Suprapubic skin (tissue), 4 donors: ENCODE results near the gene HMCES. TPM values are rescaled to one million over a fixed set of nuclear protein-coding genes. Genes with fewer than 3 reads are reported as not detected.

Experiments used
- DNase-seq, 2 donors: peaks; one replicate each; pipeline ENCODE4 v3.0.0-alpha.2; 2019; ENCODE audit warnings: low spot score in 2 of 2
- H3K27ac ChIP-seq: fragments of 200-600 bp; sonication (generic); one replicate; pipeline ENCODE4 v1.5.1; 2019
- H3K27me3 ChIP-seq: fragments of 200-600 bp; sonication (generic); one replicate; pipeline ENCODE4 v1.5.1; 2019
- H3K36me3 ChIP-seq: fragments of 200-600 bp; sonication (generic); one replicate; pipeline ENCODE4 v1.5.1; 2019
- H3K4me1 ChIP-seq: fragments of 200-600 bp; sonication (generic); one replicate; pipeline ENCODE4 v1.5.1; 2019
- H3K4me3 ChIP-seq: fragments of 200-600 bp; sonication (generic); one replicate; pipeline ENCODE4 v1.5.1; 2019; ENCODE audit warnings: mild to moderate bottlenecking
- H3K9me3 ChIP-seq: fragments of 200-600 bp; sonication (generic); one replicate; pipeline ENCODE4 v1.5.1; 2019
- EP300 ChIP-seq: sonication (generic); formaldehyde crosslinking; IDR thresholded peaks from one replicate; pipeline ENCODE4 v1.6.1; 2017; ENCODE audit warnings: antibody characterized with exemption
- POLR2A ChIP-seq, 2 donors: fragments of 450-650 bp; IDR thresholded peaks; one replicate each; pipeline ENCODE4 v1.6.1; 2017; ENCODE audit warnings: antibody characterized with exemption in 2 of 2, mild to moderate bottlenecking in 2 of 2, moderate library complexity in 2 of 2
- POLR2AphosphoS5 ChIP-seq, 3 donors: sonication (generic); formaldehyde crosslinking; IDR thresholded peaks; one replicate each; pipeline ENCODE4 v1.6.1; 2017; ENCODE audit warnings: antibody characterized with exemption in 3 of 3
- WGBS: methylation state at CpG from one replicate; pipeline ENCODE4 v1.1.5; 2018; 5-methylcytosine and 5-hydroxymethylcytosine counted together
- total RNA-seq, 4 donors: library from RNA; depleted of rRNA; stranded (reverse); fragments of >200 nt; gene quantifications; one replicate each; pipeline ENCODE4 v1.1.0, GENCODE V29; 2016
- TF ChIP-seq, protein P1 (sequence below), 2 donors: fragments of 200-600 bp in 1 of 2; fragments of 450-650 bp in 1 of 2; sonication (generic) in 1 of 2; IDR thresholded peaks; one replicate each; pipeline ENCODE4 v1.5.1; 2016 to 2019; ENCODE audit warnings: antibody characterized with exemption in 2 of 2, mild to moderate bottlenecking in 1 of 2, moderate library complexity in 1 of 2

The HMCES gene
- total RNA-seq, 4 donors from 2014 or later: 25.1 to 34.5 (median 32.7) TPM

DNA sequence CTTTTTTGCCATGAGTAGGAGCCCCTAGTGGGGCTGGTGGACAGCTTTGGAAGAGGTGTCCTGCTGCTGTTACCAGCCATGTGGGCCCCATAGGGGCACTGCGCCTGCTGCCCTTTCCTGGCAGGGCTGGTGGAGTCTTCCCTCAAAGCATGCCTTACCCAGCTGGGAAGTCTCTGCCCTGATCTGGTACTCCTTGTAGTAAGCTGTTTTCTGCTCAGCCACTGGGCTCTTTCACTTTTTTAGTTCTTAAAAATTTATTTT lies 26.2 kb downstream of the HMCES start:
- DNase-seq: peak in 1 of 2 donors; percentile 22
- TF ChIP-seq, protein P1, sequence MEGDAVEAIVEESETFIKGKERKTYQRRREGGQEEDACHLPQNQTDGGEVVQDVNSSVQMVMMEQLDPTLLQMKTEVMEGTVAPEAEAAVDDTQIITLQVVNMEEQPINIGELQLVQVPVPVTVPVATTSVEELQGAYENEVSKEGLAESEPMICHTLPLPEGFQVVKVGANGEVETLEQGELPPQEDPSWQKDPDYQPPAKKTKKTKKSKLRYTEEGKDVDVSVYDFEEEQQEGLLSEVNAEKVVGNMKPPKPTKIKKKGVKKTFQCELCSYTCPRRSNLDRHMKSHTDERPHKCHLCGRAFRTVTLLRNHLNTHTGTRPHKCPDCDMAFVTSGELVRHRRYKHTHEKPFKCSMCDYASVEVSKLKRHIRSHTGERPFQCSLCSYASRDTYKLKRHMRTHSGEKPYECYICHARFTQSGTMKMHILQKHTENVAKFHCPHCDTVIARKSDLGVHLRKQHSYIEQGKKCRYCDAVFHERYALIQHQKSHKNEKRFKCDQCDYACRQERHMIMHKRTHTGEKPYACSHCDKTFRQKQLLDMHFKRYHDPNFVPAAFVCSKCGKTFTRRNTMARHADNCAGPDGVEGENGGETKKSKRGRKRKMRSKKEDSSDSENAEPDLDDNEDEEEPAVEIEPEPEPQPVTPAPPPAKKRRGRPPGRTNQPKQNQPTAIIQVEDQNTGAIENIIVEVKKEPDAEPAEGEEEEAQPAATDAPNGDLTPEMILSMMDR (IDR thresholded peaks at IDR 0.05): no peak
- TF ChIP-seq POLR2A (IDR thresholded peaks at IDR 0.05): no peak
- no peak for TF ChIP-seq POLR2AphosphoS5 (IDR thresholded peaks at IDR 0.05)
- no peak for TF ChIP-seq EP300

DNA sequence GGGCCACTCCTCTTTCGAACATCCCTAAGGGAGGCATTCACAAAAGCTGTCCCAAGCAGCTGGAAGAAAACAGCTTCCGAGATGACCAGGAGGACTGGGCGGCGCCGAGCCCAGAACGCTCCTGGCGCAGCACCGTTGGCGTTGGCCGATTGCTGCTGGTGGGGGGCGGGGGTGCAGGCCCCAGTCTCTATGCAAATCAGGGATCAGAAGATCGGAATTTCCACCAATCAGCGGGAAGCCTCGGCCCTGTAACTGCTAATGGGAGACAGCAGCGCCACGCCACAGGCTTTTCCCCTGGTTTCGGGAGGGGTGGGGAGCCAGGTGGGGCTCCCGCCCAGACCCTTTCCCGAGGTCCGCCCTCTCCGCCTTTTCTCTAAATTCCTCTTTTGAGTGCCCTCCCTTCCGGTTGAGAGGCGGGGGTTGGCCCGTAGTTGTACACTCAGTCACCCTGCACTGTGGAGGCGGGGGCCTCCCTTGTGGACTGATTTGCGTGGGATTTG lies 27.0 kb downstream of the HMCES start:
- DNase-seq: peak in 1 of 2 donors; percentile 85
- Histone ChIP-seq H3K27ac (no peak overlapping the region), H3K4me3 (peak overlapping the region; percentile 23), H3K4me1 (peaks cover 9% of the 10 kb centered on the region), H3K36me3 (peaks cover 37% of the 10 kb centered on the region), H3K9me3 (no peaks in the 10 kb centered on the region), H3K27me3 (no peaks in the 10 kb centered on the region)
- no peak for TF ChIP-seq EP300
- TF ChIP-seq, protein P1 (IDR thresholded peaks at IDR 0.05): no peak
- no peak for TF ChIP-seq POLR2AphosphoS5 (IDR thresholded peaks at IDR 0.05)
- no peak for TF ChIP-seq POLR2A (IDR thresholded peaks at IDR 0.05)
- 48% methylated on average over 22 of the region's 26 CpGs for WGBS

More for the DNA sequence above, 26.2 kb downstream of the HMCES start:
- no peaks in the 10 kb centered on the region for H3K9me3 ChIP-seq
- peaks cover 2% of the 10 kb centered on the region for H3K4me1 ChIP-seq
- 88% methylated on average over 1 of the region's 1 CpG for WGBS
- peaks cover 43% of the 10 kb centered on the region for H3K36me3 ChIP-seq
- H3K27me3 ChIP-seq: no peaks in the 10 kb centered on the region
- H3K4me3 ChIP-seq: no peak overlapping the region
- no peak overlapping the region for H3K27ac ChIP-seq

DNA sequence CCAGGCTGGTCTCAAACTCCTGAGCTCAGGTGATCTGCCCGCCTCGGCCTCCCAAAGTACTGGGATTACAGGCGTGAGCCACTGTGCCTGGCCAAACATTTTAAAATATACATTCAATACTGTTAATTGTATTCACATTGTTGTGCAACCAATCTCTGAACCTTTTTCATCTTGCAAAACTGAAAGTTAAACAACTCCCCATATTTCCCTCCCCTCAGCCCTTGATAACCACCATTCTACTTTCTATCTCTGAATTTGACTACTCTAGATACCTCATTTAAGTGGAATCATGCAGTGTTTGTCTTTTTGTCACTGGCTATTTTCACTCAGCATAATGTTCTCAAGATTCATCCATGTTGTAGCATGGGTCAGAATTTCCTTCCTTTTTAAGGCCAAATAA lies 30.0 kb downstream of the HMCES start:
- no peaks in the 10 kb centered on the region for H3K27me3 ChIP-seq
- no peak overlapping the region for H3K27ac ChIP-seq
- 94% methylated on average over 3 of the region's 3 CpGs for WGBS
- peaks cover 22% of the 10 kb centered on the region for H3K4me1 ChIP-seq
- no peak overlapping the region for H3K4me3 ChIP-seq
- DNase-seq: no peak
- no peaks in the 10 kb centered on the region for H3K9me3 ChIP-seq
- TF ChIP-seq, protein P1 (IDR thresholded peaks at IDR 0.05): no peak
- TF ChIP-seq POLR2A (IDR thresholded peaks at IDR 0.05) (no peak), EP300 (no peak), POLR2AphosphoS5 (IDR thresholded peaks at IDR 0.05) (no peak)
- peaks cover 13% of the 10 kb centered on the region for H3K36me3 ChIP-seq

DNA sequence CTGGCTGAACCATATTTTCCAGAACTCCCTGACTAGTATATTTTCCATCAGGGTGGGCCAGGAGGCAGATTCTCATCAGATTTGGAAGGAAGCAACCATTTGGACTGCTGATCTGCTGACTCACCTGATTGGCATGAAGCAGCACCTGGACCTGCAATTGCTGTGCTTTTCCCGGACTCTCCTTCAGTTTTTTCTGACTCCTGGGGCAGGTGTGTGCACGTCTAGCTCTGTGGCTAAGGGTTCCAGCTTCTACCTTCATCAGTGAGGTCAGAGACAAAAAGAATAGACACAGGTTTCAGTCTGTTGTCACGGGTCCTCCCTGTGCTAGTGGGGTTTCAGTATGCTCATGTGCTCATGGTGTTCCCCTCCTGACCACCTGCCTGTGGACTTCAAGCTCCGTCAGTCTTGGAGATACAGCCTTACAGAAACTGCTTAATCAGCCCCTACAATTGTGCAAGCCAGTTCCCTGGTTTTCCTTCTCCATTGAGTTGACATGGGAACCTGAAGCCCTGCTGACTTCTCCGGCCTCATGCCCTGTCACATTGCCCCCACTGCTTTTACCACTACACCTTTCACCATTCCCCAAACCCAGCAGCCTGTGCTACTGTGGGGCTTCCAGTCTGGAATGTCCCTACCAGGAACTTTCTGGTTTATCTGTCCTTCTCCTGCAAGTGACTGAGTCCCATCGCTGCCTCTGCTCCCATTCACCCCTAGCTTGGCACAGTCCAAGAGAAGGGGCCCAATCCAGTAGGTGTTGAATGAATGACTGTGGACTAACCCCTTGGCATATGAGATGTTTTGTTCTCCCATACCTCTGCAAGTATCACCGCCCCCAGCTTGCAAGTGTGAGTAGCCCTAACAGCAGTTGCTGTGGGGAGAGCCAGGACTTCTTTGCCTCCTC lies 31.7 kb downstream of the HMCES start:
- Histone ChIP-seq H3K27me3 (no peaks in the 10 kb centered on the region), H3K27ac (peak overlapping the region; percentile 59), H3K36me3 (no peaks in the 10 kb centered on the region), H3K9me3 (no peaks in the 10 kb centered on the region), H3K4me3 (no peak overlapping the region), H3K4me1 (peaks cover 32% of the 10 kb centered on the region)
- WGBS: 61% methylated on average over 7 of the region's 7 CpGs
- peak in 1 of 2 donors; percentile 52 for DNase-seq
- TF ChIP-seq POLR2A (IDR thresholded peaks at IDR 0.05) (no peak), POLR2AphosphoS5 (IDR thresholded peaks at IDR 0.05) (no peak), EP300 (no peak)
- TF ChIP-seq, protein P1 (IDR thresholded peaks at IDR 0.05): no peak

DNA sequence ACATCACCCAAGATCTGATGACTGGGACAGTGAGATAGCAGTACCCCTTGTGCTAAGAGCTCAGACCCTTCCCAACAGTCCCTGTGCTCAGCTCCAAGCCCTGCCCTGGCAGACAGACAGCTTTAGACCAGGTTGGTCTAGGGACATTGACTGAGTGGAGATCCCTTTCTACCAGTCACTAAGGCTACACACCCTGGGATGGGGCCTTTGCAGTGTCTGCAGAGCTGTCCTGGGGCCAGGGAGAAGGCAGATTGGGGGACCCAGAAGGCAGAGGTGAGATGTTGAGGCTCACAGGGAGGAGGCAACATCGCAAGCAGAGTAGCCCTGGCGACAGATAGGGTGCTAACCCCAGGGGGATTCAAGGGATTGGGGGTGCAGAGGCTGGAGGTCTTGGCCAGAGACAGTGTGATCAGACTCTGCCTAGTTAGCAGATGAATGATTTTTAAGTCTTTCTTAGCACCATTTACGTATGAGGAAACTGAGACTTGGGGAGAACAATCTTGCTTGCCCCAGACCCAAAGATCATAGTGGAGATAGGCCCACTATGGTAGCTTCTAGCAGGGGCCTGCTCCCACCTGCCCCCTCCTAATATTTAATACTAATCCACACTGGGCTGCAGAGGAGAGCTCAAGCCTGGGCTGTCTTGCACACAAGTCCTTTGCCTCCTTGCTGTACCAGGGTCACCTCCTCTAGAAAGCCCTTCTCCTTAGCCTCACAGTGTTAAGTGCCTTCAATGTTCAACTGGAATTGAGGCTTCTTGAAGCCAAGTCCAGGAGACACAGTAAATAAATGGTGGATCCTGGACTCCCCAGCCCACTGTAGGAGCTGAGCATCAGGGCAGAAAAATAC lies 32.6 kb downstream of the HMCES start:
- no peaks in the 10 kb centered on the region for H3K27me3 ChIP-seq
- H3K27ac ChIP-seq: no peak overlapping the region
- H3K36me3 ChIP-seq: no peaks in the 10 kb centered on the region
- H3K4me3 ChIP-seq: no peak overlapping the region
- H3K4me1 ChIP-seq: peaks cover 32% of the 10 kb centered on the region
- TF ChIP-seq EP300: no peak
- TF ChIP-seq, protein P1 (IDR thresholded peaks at IDR 0.05): no peak
- no peak for TF ChIP-seq POLR2AphosphoS5 (IDR thresholded peaks at IDR 0.05)
- no peak for TF ChIP-seq POLR2A (IDR thresholded peaks at IDR 0.05)
- 95% methylated on average over 3 of the region's 3 CpGs for WGBS
- H3K9me3 ChIP-seq: no peaks in the 10 kb centered on the region
- peak in 1 of 2 donors; percentile 50 for DNase-seq
